ENCODE data around the gene EPS15. TPM values are rescaled to one million over a fixed set of nuclear protein-coding genes. Genes with fewer than 3 reads are reported as not detected.
A peak's percentile ranks its signal among the peaks of the same experiment; 100 is the strongest.

EPS15 gene
- total RNA-seq, 1 donor from 2014 or later: 120 TPM

DNA sequence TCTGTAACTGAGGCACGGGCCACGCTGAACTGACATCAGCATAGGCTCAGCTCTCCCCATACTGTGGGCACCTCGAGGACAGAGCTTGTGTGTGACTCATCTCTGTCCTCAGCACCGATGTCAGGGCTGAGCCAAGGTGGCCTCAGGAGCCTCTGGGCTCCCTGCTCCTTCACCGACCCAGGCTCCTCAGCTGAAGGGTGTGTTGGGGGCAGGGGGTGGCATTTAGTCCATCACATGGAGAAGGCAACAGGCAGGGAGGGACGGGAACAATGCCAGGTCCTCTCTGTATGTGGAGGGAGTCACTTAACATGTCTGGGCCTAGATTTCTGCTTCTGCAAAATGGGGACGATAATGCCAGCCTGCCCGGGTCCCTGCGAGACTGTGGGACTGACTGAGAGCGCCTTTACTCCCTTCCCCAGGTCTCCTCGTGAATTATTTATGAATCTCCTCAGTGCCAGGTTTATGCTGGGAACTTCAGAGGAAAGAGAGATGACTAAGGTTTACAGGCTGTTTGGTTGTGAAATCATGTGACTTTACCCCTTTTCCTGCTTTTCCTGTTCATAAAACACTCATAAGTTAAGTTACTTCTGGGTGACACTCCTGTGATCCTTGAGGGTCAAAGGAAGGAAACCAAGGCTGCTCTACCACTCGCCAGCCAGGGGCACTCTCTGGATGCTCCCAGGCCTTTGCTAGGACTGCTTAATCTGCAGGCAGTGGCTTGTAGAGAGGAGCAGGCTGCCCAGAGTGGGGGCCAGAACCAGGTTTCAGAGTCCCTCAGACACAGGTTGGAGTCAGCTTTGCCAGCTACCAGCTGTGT is 204.9 kb downstream of the EPS15 start:
- Mint-ChIP-seq H3K9me3 (ENCODE audit: unreplicated experiment) (no peaks in the 10 kb centered on the region), H3K27me3 (ENCODE audit: unreplicated experiment) (peaks cover 13% of the 10 kb centered on the region), H3K4me3 (ENCODE audit: unreplicated experiment) (no peak overlapping the region), H3K36me3 (ENCODE audit: low read depth, unreplicated experiment) (no peaks in the 10 kb centered on the region), H3K27ac (ENCODE audit: unreplicated experiment) (peak overlapping the region; percentile 42), H3K4me1 (ENCODE audit: unreplicated experiment) (peaks cover 36% of the 10 kb centered on the region)
- TF ChIP-seq CTCF (IDR thresholded peaks at IDR 0.05; ENCODE audit: unreplicated experiment): no peak
- DNase-seq (ENCODE audit: low spot score): no peak

DNA sequence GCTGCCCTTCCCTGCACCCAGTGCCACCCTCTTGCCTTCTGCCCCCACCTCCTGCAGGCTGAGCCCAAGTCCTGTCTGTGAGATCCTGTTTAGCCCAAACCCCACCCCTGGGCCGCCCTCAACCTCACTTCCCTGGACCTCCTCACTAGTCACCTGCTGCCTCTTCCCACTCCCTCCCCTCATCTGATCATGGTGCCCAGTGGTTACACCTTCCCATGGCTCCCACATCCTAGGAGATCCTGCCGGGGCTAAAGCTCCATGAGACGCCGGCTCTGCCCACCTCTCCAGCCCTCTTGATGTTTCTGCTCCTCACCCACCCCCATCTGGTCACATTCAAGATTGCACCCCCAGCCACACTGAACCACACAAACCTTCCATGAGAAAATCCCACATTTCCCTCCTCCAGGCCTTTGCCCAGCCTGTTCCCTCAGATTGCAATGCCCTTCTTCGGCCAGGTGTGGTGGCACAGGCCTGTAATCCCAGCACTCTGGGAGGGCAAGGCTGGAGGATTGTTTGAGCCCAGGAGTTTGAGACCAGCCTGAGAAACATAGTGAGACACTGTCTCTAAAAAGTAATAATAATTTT is 205.7 kb downstream of the EPS15 start:
- DNase-seq (ENCODE audit: low spot score): peak; percentile 46
- Mint-ChIP-seq H3K9me3 (ENCODE audit: unreplicated experiment) (no peaks in the 10 kb centered on the region), H3K27ac (ENCODE audit: unreplicated experiment) (no peak overlapping the region), H3K4me3 (ENCODE audit: unreplicated experiment) (no peak overlapping the region), H3K4me1 (ENCODE audit: unreplicated experiment) (peaks cover 33% of the 10 kb centered on the region), H3K27me3 (ENCODE audit: unreplicated experiment) (peaks cover 13% of the 10 kb centered on the region), H3K36me3 (ENCODE audit: low read depth, unreplicated experiment) (no peaks in the 10 kb centered on the region)
- TF ChIP-seq CTCF (IDR thresholded peaks at IDR 0.05; ENCODE audit: unreplicated experiment): peak; percentile 56

GRCh38 chr1:51312718-51313117 is 206.3 kb downstream of the EPS15 start:
- TF ChIP-seq CTCF (IDR thresholded peaks at IDR 0.05; ENCODE audit: unreplicated experiment): no peak
- no peaks in the 10 kb centered on the region for H3K36me3 Mint-ChIP-seq (ENCODE audit: low read depth, unreplicated experiment)
- H3K4me1 Mint-ChIP-seq (ENCODE audit: unreplicated experiment): peaks cover 33% of the 10 kb centered on the region
- no peak overlapping the region for H3K27ac Mint-ChIP-seq (ENCODE audit: unreplicated experiment)
- peaks cover 13% of the 10 kb centered on the region for H3K27me3 Mint-ChIP-seq (ENCODE audit: unreplicated experiment)
- no peak for DNase-seq (ENCODE audit: low spot score)
- no peaks in the 10 kb centered on the region for H3K9me3 Mint-ChIP-seq (ENCODE audit: unreplicated experiment)
- no peak overlapping the region for H3K4me3 Mint-ChIP-seq (ENCODE audit: unreplicated experiment)

DNA sequence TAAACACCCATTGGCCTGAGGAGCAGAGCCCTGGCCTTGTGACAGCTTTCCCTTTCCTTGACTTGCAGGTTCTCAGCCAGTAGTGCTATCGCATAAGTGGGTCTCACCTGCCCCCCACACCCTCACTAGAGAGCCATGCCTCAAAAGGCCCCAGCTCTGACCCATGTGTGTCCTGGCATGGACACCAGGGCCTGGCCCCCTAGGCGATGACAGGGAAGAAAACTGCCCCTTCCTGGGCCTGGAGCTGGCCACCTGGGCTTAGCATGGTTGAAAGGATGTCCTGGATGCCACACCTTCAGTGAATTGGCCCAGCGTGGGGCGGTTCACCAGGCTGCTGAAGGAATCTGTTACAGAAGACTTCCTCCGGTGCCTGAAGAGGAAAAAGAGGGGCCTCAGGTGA is 207.2 kb downstream of the EPS15 start:
- H3K9me3 Mint-ChIP-seq (ENCODE audit: unreplicated experiment): no peaks in the 10 kb centered on the region
- no peaks in the 10 kb centered on the region for H3K36me3 Mint-ChIP-seq (ENCODE audit: low read depth, unreplicated experiment)
- no peak for TF ChIP-seq CTCF (IDR thresholded peaks at IDR 0.05; ENCODE audit: unreplicated experiment)
- DNase-seq (ENCODE audit: low spot score): no peak
- peaks cover 33% of the 10 kb centered on the region for H3K4me1 Mint-ChIP-seq (ENCODE audit: unreplicated experiment)
- H3K27ac Mint-ChIP-seq (ENCODE audit: unreplicated experiment): peak overlapping the region; percentile 48
- no peak overlapping the region for H3K4me3 Mint-ChIP-seq (ENCODE audit: unreplicated experiment)
- H3K27me3 Mint-ChIP-seq (ENCODE audit: unreplicated experiment): peaks cover 13% of the 10 kb centered on the region

All from endothelial cell (in vitro differentiated cells).